ENCODE data around the gene OR52M1.
"Not testable (repeated sequence)": the region's sequence is repeated elsewhere in the genome, so short reads cannot be mapped to it uniquely, and the experiment has no call there.

OR52M1 gene

DNA sequence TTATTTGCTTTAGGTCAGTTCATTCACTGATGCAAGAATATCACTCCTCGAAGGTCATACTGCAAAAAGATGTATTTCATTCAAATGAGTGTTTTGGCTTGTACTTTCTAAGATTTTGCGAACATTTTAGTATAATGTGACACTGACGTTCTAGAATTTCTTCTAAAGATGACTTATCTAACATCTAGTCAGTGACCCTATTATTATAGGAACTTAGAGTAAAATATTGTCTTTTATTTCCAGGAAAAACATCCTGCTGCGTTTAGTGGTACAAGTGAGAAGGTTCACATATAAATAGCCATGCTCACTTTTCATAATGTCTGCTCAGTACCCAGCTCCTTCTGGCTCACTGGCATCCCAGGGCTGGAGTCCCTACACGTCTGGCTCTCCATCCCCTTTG, at the start of gene OR52M1:
Gene OR52M1 (plus strand): TSS at position 301 of the 400 bp plus-strand sequence. CDS start 0 bp downstream, at position 301.
- Mint-ChIP-seq H3K27me3 (ENCODE audit: low read depth) (no peaks in the 10 kb centered on the region), H3K9me3 (no peaks in the 10 kb centered on the region), H3K27ac (no peak within 1 kb of the TSS), H3K36me3 (ENCODE audit: low read depth) (no peaks in the 10 kb centered on the region), H3K4me1 (ENCODE audit: low read depth) (no peaks in the 10 kb centered on the region), H3K4me3 (no peak within 1 kb of the TSS)
- DNase-seq (ENCODE audit: low spot score), result no peak

GRCh38 chr11:4495487-4495886, 49.5 kb upstream of the OR52M1 start:
- H3K9me3 Mint-ChIP-seq, result no peaks in the 10 kb centered on the region

GRCh38 chr11:4495986-4496385, 49.0 kb upstream of the OR52M1 start:
- Mint-ChIP-seq H3K36me3 (ENCODE audit: low read depth) (no peaks in the 10 kb centered on the region), H3K27ac (no peak overlapping the region), H3K27me3 (ENCODE audit: low read depth) (peaks cover 2% of the 10 kb centered on the region), H3K4me1 (ENCODE audit: low read depth) (peaks cover 3% of the 10 kb centered on the region), H3K4me3 (no peak overlapping the region), H3K9me3 (no peaks in the 10 kb centered on the region)
- no peak for DNase-seq (ENCODE audit: low spot score)

More at GRCh38 chr11:4495487-4495886, 49.5 kb upstream of the OR52M1 start:
- Mint-ChIP-seq H3K36me3 (ENCODE audit: low read depth) (no peaks in the 10 kb centered on the region), H3K27ac (no peak overlapping the region), H3K27me3 (ENCODE audit: low read depth) (peaks cover 2% of the 10 kb centered on the region), H3K4me3 (no peak overlapping the region), H3K4me1 (ENCODE audit: low read depth) (peaks cover 3% of the 10 kb centered on the region)
- no peak for DNase-seq (ENCODE audit: low spot score)

DNA sequence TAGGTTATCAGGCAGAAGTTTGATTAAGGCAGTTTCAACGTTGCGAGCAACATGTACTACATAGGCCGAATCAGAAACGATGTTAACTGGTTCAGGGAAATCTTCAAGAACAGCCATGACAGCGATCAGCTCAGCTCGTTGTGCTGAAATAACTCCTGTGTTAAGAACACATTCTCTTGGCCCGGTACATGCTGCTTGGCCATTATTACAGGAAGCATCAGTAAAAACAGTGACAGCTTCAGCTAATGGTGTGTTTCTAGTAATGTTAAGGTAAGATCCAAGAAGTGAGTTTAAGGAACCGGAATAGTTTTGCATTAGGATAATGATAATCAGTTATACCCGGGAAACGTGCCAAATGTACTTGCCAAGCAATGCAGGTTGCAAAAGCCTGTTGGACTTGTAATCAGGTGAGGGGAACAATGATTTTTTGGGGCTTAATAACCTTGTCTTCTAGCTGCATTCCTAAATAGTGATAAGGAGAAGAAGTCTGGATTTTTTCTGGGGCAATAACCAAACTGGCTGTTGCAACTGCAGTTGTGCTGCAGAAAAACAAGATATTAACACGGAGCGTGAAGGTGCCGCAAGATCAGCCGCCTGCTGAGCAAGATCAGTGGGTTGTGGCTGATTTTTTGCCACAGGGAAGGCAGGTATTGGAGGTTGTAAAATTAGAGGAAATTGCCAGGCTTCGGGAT, 48.3 kb upstream of the OR52M1 start:
- no peak for DNase-seq (ENCODE audit: low spot score)
- Mint-ChIP-seq H3K36me3 (ENCODE audit: low read depth) (no peaks in the 10 kb centered on the region), H3K4me1 (ENCODE audit: low read depth) (peaks cover 3% of the 10 kb centered on the region), H3K4me3 (no peak overlapping the region), H3K9me3 (no peaks in the 10 kb centered on the region), H3K27me3 (ENCODE audit: low read depth) (peaks cover 2% of the 10 kb centered on the region), H3K27ac (no peak overlapping the region)

DNA sequence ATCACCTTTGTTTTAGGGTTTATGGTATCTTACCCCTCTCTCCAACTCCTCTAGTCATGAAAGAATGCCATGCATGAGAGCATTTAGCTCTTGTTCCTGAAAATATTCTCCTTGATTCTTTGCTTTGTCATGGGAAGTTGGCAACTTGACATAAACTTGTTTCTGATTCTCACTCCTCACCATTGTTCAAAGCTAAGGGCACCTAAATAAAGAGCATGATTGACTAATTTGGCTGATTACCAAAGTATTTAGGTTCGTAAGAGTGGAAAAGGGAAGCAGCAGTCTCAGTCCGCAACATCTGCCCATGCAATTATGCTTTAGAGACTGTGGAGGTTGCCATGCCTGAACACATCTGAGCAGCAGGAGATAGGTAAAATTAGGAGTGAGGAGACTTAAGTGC, 36.1 kb upstream of the OR52M1 start:
- no peaks in the 10 kb centered on the region for H3K36me3 Mint-ChIP-seq (ENCODE audit: low read depth)
- H3K27me3 Mint-ChIP-seq (ENCODE audit: low read depth), result no peaks in the 10 kb centered on the region
- H3K9me3 Mint-ChIP-seq, result no peaks in the 10 kb centered on the region
- no peak overlapping the region for H3K4me3 Mint-ChIP-seq
- no peaks in the 10 kb centered on the region for H3K4me1 Mint-ChIP-seq (ENCODE audit: low read depth)
- no peak overlapping the region for H3K27ac Mint-ChIP-seq
- no peak for DNase-seq (ENCODE audit: low spot score)

GRCh38 chr11:4511282-4512245, 33.4 kb upstream of the OR52M1 start:
- no peaks in the 10 kb centered on the region for H3K9me3 Mint-ChIP-seq
- H3K36me3 Mint-ChIP-seq (ENCODE audit: low read depth), result no peaks in the 10 kb centered on the region
- H3K27ac Mint-ChIP-seq, result no peak overlapping the region
- H3K27me3 Mint-ChIP-seq (ENCODE audit: low read depth), result no peaks in the 10 kb centered on the region
- DNase-seq (ENCODE audit: low spot score), result no peak
- H3K4me3 Mint-ChIP-seq, result no peak overlapping the region
- H3K4me1 Mint-ChIP-seq (ENCODE audit: low read depth), result no peaks in the 10 kb centered on the region

DNA sequence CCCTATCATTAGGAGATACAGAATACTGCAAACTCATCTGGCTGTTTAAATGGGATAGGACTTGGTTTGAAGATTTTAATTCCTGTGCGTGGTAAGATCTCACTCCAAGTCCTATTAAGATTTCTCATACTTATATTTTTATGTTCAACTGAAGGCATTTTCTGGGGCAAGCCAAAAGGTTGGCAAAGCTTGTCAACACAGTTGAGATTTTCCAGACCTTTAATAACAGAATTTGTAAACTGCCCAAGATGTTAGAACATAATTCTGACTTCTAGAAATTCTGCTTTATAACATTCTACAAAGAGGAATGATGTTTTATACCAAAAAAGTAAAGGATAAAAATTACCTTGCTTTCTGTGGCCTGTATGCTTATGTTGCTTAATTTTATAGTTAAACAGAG, 30.8 kb upstream of the OR52M1 start:
- Mint-ChIP-seq H3K4me3 (no peak overlapping the region), H3K9me3 (no peaks in the 10 kb centered on the region), H3K27me3 (ENCODE audit: low read depth) (peaks cover 2% of the 10 kb centered on the region), H3K4me1 (ENCODE audit: low read depth) (no peaks in the 10 kb centered on the region), H3K27ac (no peak overlapping the region), H3K36me3 (ENCODE audit: low read depth) (no peaks in the 10 kb centered on the region)
- DNase-seq (ENCODE audit: low spot score), result no peak

- Mint-ChIP-seq H3K4me3 (no peak overlapping the region), H3K27me3 (ENCODE audit: low read depth) (peaks cover 21% of the 10 kb centered on the region), H3K9me3 (no peaks in the 10 kb centered on the region), H3K36me3 (ENCODE audit: low read depth) (no peaks in the 10 kb centered on the region), H3K4me1 (ENCODE audit: low read depth) (no peaks in the 10 kb centered on the region), H3K27ac (no peak overlapping the region)
- no peak for DNase-seq (ENCODE audit: low spot score)
Measured at GRCh38 chr11:4522339-4522738, 22.7 kb upstream of the OR52M1 start.

- no peak overlapping the region for H3K27ac Mint-ChIP-seq
- peaks cover 21% of the 10 kb centered on the region for H3K27me3 Mint-ChIP-seq (ENCODE audit: low read depth)
Measured at GRCh38 chr11:4522752-4523151, 22.2 kb upstream of the OR52M1 start.

DNA sequence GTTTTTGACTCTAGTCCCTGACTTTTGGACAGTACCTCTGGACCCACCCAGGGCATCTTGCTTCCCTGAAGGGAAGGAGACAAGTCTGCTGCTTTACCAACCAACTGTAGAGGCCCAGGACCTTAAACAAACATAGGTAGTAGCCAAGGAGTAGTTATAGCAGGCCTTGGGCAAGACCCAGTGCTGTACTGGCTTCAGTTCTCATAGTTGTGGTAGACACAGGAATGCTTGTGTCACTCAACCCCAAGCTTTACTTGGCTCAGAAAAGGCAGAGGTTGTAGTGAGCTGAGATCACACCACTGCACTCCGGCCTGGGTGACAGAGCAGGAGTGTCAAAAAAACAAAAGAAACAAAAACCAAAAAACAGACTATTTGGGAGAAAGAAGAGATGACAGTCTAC, 21.3 kb upstream of the OR52M1 start:
- no peak overlapping the region for H3K4me3 Mint-ChIP-seq
- H3K36me3 Mint-ChIP-seq (ENCODE audit: low read depth), result no peaks in the 10 kb centered on the region
- H3K9me3 Mint-ChIP-seq, result no peaks in the 10 kb centered on the region
- peaks cover 21% of the 10 kb centered on the region for H3K27me3 Mint-ChIP-seq (ENCODE audit: low read depth)
- no peak overlapping the region for H3K27ac Mint-ChIP-seq
- no peak for DNase-seq (ENCODE audit: low spot score)
- no peaks in the 10 kb centered on the region for H3K4me1 Mint-ChIP-seq (ENCODE audit: low read depth)

More at GRCh38 chr11:4522752-4523151, 22.2 kb upstream of the OR52M1 start:
- Mint-ChIP-seq H3K4me1 (ENCODE audit: low read depth) (no peaks in the 10 kb centered on the region), H3K4me3 (no peak overlapping the region), H3K9me3 (no peaks in the 10 kb centered on the region), H3K36me3 (ENCODE audit: low read depth) (no peaks in the 10 kb centered on the region)
- no peak for DNase-seq (ENCODE audit: low spot score)

GRCh38 chr11:4527926-4528325, 17.1 kb upstream of the OR52M1 start:
- H3K4me3 Mint-ChIP-seq, result no peak overlapping the region
- H3K36me3 Mint-ChIP-seq (ENCODE audit: low read depth), result no peaks in the 10 kb centered on the region
- no peak overlapping the region for H3K27ac Mint-ChIP-seq
- H3K9me3 Mint-ChIP-seq, result no peaks in the 10 kb centered on the region
- H3K27me3 Mint-ChIP-seq (ENCODE audit: low read depth), result peaks cover 13% of the 10 kb centered on the region
- H3K4me1 Mint-ChIP-seq (ENCODE audit: low read depth), result no peaks in the 10 kb centered on the region
- DNase-seq (ENCODE audit: low spot score), result no peak

DNA sequence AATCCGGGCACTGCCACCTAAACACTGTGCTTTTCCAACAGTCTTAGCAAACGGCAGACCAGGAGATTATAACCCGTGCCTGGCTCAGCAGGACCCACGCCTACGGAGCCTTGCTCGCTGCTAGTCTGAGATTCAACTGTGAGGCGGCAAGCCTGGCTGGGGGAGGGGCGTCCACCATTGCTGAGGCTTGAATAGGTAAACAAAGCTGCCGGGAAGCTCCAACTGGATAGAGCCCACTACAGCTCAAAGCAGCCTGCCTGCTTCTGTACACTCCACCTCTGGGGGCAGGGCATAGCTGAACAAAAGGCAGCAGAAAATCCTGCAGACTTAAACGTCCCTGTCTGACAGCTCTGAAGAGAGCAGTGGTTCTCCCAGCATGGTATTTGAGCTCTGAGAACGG, 13.3 kb upstream of the OR52M1 start:
- H3K4me1 Mint-ChIP-seq (ENCODE audit: low read depth); H3K36me3 Mint-ChIP-seq (ENCODE audit: low read depth): not testable (repeated sequence)

GRCh38 chr11:4539603-4540219, 5.3 kb upstream of the OR52M1 start:
- Mint-ChIP-seq H3K36me3 (ENCODE audit: low read depth) (no peaks in the 10 kb centered on the region), H3K27ac (no peak overlapping the region), H3K4me1 (ENCODE audit: low read depth) (no peaks in the 10 kb centered on the region), H3K9me3 (no peaks in the 10 kb centered on the region), H3K27me3 (ENCODE audit: low read depth) (no peaks in the 10 kb centered on the region), H3K4me3 (no peak overlapping the region)
- peak; percentile 7 for DNase-seq (ENCODE audit: low spot score)

More for the DNA sequence above, 13.3 kb upstream of the OR52M1 start:
- not testable (repeated sequence) for H3K27ac Mint-ChIP-seq; H3K27me3 Mint-ChIP-seq (ENCODE audit: low read depth); H3K9me3 Mint-ChIP-seq; H3K4me3 Mint-ChIP-seq; DNase-seq (ENCODE audit: low spot score)

DNA sequence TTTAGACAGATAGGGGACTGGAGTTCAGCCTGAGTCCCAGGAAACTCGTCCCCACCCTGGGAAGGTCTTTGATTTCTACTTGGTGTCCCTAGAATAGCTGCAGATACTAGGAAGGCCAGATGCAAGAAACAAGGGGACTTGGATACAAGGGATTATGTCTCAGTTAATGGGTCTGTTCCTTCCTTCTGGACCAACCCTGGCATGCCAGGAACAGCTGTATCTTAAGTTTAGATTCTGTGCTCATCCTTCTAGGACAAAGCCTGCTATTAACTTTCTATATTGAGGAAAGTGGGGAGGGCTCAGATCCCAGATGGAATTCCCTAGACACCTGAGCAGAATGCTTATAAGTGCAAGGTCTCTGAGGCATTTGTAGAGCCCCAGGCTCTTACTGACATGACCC, 3.9 kb upstream of the OR52M1 start:
- no peaks in the 10 kb centered on the region for H3K36me3 Mint-ChIP-seq (ENCODE audit: low read depth)
- H3K27ac Mint-ChIP-seq, result no peak overlapping the region
- no peaks in the 10 kb centered on the region for H3K27me3 Mint-ChIP-seq (ENCODE audit: low read depth)
- H3K4me3 Mint-ChIP-seq, result no peak overlapping the region
- no peaks in the 10 kb centered on the region for H3K4me1 Mint-ChIP-seq (ENCODE audit: low read depth)
- no peaks in the 10 kb centered on the region for H3K9me3 Mint-ChIP-seq
- DNase-seq (ENCODE audit: low spot score), result no peak

Data from T-helper 2 cell treated with Interferon-gamma antibody and Interleukin-4, amounts not matched to agents 5 μg/mL and 100 μg/mL, for 36 hours (primary cell).